ENCODE results near the gene PLEKHA5.

DNA sequence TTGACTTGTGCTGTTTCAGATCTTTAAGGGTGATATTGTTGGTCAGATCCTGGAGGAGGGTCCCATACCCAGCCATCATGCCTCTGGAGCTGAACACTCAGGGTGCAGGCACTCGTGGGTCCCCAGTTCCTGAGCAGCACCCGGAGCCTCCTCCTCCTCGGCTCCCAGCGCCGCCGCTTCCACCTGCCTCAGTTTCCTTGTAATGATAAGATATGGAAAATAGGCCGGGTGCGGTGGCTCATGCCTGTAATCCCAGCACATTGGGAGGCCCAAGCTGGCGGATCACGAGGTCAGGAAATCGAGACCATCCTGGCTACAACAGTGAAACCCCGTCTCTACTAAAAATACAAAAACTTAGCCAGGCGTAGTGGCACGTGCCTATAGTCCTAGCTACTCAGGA lies 289.6 kb downstream of the PLEKHA5 start:
- no peak for TF ChIP-seq CTCF (IDR thresholded peaks at IDR 0.05; ENCODE audit: low read depth, low read length)
- TF ChIP-seq EZH2phosphoT487 (IDR thresholded peaks at IDR 0.05; ENCODE audit: low read depth): no peak

Measured in OCI-LY3 (cell line).